H1 (cell line): ENCODE data around the gene CAMK2A. TPM values are rescaled to one million over a fixed set of nuclear protein-coding genes. Genes with fewer than 3 reads are reported as not detected.

Experiments
- EGR1 ChIP-seq: IDR thresholded peaks from 2 replicates; pipeline ENCODE4 v1.6.1; 2011; ENCODE audit warnings: low read depth, low read length, borderline replicate concordance
- polyA plus RNA-seq, 7 experiments: library from polyadenylated mRNA; depleted of rRNA in 3 of 7; stranded (reverse) in 5 of 7; unstranded in 2 of 7; fragments of >200 nt in 5 of 7; fragments of 200-250 nt in 2 of 7; gene quantifications; 1 replicate in 5 of 7; 2 replicates in 1 of 7; 4 replicates in 1 of 7; pipeline versions ENCODE4 v1.2.1 to v1.2.3, GENCODE V29; 2011 to 2013; ENCODE audit warnings: missing spikeins in 2 of 7, mixed read lengths in 2 of 7
- total RNA-seq: library from RNA; stranded (reverse); fragmentation: NEBNext Ultra II Directional; extraction: Animal tissue kit (Norgen Biotek cat#: 25700); gene quantifications from 2 replicates; pipeline ENCODE4 v1.2.1, GENCODE V29; 2021
- TF ChIP-seq, protein P1 (sequence below): fragments of 300-600 bp; sonication (generic); IDR thresholded peaks from 2 replicates; pipeline ENCODE4 v1.7.1; 2012; ENCODE audit warnings: low read length, moderate library complexity, mild to moderate bottlenecking, inconsistent platforms; ENCODE audit not compliant: insufficient replicate concordance

Gene CAMK2A
- total and polyA plus RNA-seq, 2 of the 8 experiments (the other 6 are each of a cell fraction or from before 2014, with no cell fraction given): 0.20 to 0.28 TPM

- TF ChIP-seq, protein P1, sequence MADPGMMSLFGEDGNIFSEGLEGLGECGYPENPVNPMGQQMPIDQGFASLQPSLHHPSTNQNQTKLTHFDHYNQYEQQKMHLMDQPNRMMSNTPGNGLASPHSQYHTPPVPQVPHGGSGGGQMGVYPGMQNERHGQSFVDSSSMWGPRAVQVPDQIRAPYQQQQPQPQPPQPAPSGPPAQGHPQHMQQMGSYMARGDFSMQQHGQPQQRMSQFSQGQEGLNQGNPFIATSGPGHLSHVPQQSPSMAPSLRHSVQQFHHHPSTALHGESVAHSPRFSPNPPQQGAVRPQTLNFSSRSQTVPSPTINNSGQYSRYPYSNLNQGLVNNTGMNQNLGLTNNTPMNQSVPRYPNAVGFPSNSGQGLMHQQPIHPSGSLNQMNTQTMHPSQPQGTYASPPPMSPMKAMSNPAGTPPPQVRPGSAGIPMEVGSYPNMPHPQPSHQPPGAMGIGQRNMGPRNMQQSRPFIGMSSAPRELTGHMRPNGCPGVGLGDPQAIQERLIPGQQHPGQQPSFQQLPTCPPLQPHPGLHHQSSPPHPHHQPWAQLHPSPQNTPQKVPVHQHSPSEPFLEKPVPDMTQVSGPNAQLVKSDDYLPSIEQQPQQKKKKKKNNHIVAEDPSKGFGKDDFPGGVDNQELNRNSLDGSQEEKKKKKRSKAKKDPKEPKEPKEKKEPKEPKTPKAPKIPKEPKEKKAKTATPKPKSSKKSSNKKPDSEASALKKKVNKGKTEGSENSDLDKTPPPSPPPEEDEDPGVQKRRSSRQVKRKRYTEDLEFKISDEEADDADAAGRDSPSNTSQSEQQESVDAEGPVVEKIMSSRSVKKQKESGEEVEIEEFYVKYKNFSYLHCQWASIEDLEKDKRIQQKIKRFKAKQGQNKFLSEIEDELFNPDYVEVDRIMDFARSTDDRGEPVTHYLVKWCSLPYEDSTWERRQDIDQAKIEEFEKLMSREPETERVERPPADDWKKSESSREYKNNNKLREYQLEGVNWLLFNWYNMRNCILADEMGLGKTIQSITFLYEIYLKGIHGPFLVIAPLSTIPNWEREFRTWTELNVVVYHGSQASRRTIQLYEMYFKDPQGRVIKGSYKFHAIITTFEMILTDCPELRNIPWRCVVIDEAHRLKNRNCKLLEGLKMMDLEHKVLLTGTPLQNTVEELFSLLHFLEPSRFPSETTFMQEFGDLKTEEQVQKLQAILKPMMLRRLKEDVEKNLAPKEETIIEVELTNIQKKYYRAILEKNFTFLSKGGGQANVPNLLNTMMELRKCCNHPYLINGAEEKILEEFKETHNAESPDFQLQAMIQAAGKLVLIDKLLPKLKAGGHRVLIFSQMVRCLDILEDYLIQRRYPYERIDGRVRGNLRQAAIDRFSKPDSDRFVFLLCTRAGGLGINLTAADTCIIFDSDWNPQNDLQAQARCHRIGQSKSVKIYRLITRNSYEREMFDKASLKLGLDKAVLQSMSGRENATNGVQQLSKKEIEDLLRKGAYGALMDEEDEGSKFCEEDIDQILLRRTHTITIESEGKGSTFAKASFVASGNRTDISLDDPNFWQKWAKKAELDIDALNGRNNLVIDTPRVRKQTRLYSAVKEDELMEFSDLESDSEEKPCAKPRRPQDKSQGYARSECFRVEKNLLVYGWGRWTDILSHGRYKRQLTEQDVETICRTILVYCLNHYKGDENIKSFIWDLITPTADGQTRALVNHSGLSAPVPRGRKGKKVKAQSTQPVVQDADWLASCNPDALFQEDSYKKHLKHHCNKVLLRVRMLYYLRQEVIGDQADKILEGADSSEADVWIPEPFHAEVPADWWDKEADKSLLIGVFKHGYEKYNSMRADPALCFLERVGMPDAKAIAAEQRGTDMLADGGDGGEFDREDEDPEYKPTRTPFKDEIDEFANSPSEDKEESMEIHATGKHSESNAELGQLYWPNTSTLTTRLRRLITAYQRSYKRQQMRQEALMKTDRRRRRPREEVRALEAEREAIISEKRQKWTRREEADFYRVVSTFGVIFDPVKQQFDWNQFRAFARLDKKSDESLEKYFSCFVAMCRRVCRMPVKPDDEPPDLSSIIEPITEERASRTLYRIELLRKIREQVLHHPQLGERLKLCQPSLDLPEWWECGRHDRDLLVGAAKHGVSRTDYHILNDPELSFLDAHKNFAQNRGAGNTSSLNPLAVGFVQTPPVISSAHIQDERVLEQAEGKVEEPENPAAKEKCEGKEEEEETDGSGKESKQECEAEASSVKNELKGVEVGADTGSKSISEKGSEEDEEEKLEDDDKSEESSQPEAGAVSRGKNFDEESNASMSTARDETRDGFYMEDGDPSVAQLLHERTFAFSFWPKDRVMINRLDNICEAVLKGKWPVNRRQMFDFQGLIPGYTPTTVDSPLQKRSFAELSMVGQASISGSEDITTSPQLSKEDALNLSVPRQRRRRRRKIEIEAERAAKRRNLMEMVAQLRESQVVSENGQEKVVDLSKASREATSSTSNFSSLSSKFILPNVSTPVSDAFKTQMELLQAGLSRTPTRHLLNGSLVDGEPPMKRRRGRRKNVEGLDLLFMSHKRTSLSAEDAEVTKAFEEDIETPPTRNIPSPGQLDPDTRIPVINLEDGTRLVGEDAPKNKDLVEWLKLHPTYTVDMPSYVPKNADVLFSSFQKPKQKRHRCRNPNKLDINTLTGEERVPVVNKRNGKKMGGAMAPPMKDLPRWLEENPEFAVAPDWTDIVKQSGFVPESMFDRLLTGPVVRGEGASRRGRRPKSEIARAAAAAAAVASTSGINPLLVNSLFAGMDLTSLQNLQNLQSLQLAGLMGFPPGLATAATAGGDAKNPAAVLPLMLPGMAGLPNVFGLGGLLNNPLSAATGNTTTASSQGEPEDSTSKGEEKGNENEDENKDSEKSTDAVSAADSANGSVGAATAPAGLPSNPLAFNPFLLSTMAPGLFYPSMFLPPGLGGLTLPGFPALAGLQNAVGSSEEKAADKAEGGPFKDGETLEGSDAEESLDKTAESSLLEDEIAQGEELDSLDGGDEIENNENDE: no peak
- TF ChIP-seq EGR1: no peak
These were observed 34.8 kb downstream of the CAMK2A start (continued) for GRCh38 chr5:150254774-150255173.
